GM12878 (cell line): Measurements from ENCODE around the gene KLKB1. TPM values are rescaled to one million over a fixed set of nuclear protein-coding genes. Genes with fewer than 3 reads are reported as not detected.

Experiments
- ATAC-seq: fragments of 200-7000 bp; cut with Tn5 transposase; 3 replicates; pipeline ENCODE4 v1.9.1; 2020; ENCODE audit warnings: mild to moderate bottlenecking, moderate library complexity
- BruUV-seq: library from RNA; stranded (reverse); fragments of 400-500 nt; replicated peaks from 2 replicates; lab custom pipeline; 2021; lab: Mats Ljungman, UMichigan
- CTCF ChIA-PET: fragments of 300-600 bp; sonication (Branson Sonifier 250); formaldehyde crosslinking; extraction: SDS; loops from one replicate; lab custom pipeline; 2021; ENCODE audit warnings: inconsistent platforms; lab: Yijun Ruan, JAX
- POLR2A ChIA-PET: fragments of 350-600 bp; formaldehyde crosslinking; extraction: SDS; loops from one replicate; lab custom pipeline; 2021; ENCODE audit warnings: inconsistent platforms; lab: Charles Lee
- RAD21 ChIA-PET: fragments of 300-600 bp; sonication (Branson Sonifier 250); formaldehyde crosslinking; loops from one replicate; lab custom pipeline; 2023; ENCODE audit warnings: antibody characterized with exemption; ENCODE audit not compliant: unreplicated experiment; lab: Charles Lee
- SMC1A ChIA-PET: fragments of 300-600 bp; sonication (Branson Sonifier 250); formaldehyde crosslinking; loops from one replicate; lab custom pipeline; 2023; ENCODE audit not compliant: unreplicated experiment, uncharacterized antibody; lab: Charles Lee
- DNase-seq: peaks from one replicate; pipeline ENCODE4 v3.0.0-alpha.2; 2011; ENCODE audit warnings: low read depth, low spot score
- FAIRE-seq: peaks from 3 replicates; lab custom pipeline; 2011; peaks lifted over from hg19 to GRCh38; lab: Jason Lieb, UNC
- H2AFZ ChIP-seq: 2 replicates; pipeline ENCODE4 v1.6.0; 2011; ENCODE audit warnings: low read depth, low read length, control low read depth; ENCODE audit not compliant: control insufficient read depth
- H3K27ac ChIP-seq: 2 replicates; pipeline ENCODE4 v1.5.1; 2011; ENCODE audit warnings: control low read depth; ENCODE audit not compliant: control insufficient read depth, insufficient read depth
- H3K27me3 ChIP-seq, 2 experiments: replicated peaks in 1 of 2; 2 replicates each; pipeline versions ENCODE4 v1.6.0 to v1.6.1; 2011; ENCODE audit warnings: low read length in 1 of 2; ENCODE audit not compliant: control insufficient read depth in 2 of 2, insufficient read depth in 2 of 2
- H3K36me3 ChIP-seq, 2 experiments: 2 replicates each; pipeline ENCODE4 v1.5.1; 2011; ENCODE audit warnings: low read length in 1 of 2; ENCODE audit not compliant: control insufficient read depth in 2 of 2, insufficient read depth in 2 of 2
- H3K4me1 ChIP-seq: 2 replicates; pipeline ENCODE4 v1.6.1; 2011; ENCODE audit warnings: mild to moderate bottlenecking, low read length, moderate library complexity, mixed read lengths; ENCODE audit not compliant: control insufficient read depth, insufficient read depth
- H3K4me2 ChIP-seq: 2 replicates; pipeline ENCODE4 v1.6.0; 2011; ENCODE audit warnings: control low read depth; ENCODE audit not compliant: control insufficient read depth, insufficient read depth
- H3K4me3 ChIP-seq: fragments of 200-600 bp; sonication (generic); 2 replicates; pipeline ENCODE4 v1.5.1; 2016
- H3K79me2 ChIP-seq: 2 replicates; pipeline ENCODE4 v1.6.0; 2011; ENCODE audit warnings: low read length; ENCODE audit not compliant: control insufficient read depth, insufficient read depth
- H3K9ac ChIP-seq: 2 replicates; pipeline ENCODE4 v1.8.0; 2011; ENCODE audit warnings: low read length, control low read depth, mixed read lengths; ENCODE audit not compliant: control insufficient read depth, insufficient read depth
- H3K9me3 ChIP-seq: replicated peaks from 3 replicates; pipeline ENCODE4 v1.5.1; 2011; ENCODE audit warnings: mild to moderate bottlenecking, low read length; ENCODE audit not compliant: control insufficient read depth, insufficient read depth
- H4K20me1 ChIP-seq: 2 replicates; pipeline ENCODE4 v1.6.0; 2011; ENCODE audit not compliant: control insufficient read depth, insufficient read depth
- BACH1 ChIP-seq: fragments of 450-650 bp; IDR thresholded peaks from 2 replicates; pipeline ENCODE4 v1.6.1; 2017; ENCODE audit warnings: mild to moderate bottlenecking, borderline replicate concordance
- CHD2 ChIP-seq: IDR thresholded peaks from 2 replicates; pipeline ENCODE4 v1.6.1; 2011; ENCODE audit warnings: low read depth, low read length, improper control_type of control experiment, borderline replicate concordance
- CREM ChIP-seq: IDR thresholded peaks from 2 replicates; pipeline ENCODE4 v1.6.1; 2014; ENCODE audit warnings: antibody characterized with exemption, low read depth
- DPF2 ChIP-seq: fragments of 450-650 bp; IDR thresholded peaks from 2 replicates; pipeline ENCODE4 v1.6.1; 2017; ENCODE audit warnings: mild to moderate bottlenecking
- HDAC6 ChIP-seq: fragments of 200-600 bp; sonication (generic); IDR thresholded peaks from one replicate; pipeline ENCODE4 v1.8.0; 2017; ENCODE audit warnings: antibody characterized with exemption; ENCODE audit not compliant: unreplicated experiment
- LARP7 ChIP-seq: fragments of 450-650 bp; IDR thresholded peaks from 2 replicates; pipeline ENCODE4 v1.6.1; 2017; ENCODE audit warnings: mild to moderate bottlenecking
- STAT1 ChIP-seq: fragments of 450-650 bp; conservative IDR thresholded peaks from 2 replicates; pipeline ENCODE4 v1.6.1; 2014; ENCODE audit warnings: antibody characterized with exemption, mild to moderate bottlenecking
- SUPT20H ChIP-seq: IDR thresholded peaks from 2 replicates; pipeline ENCODE4 v1.6.1; 2011; ENCODE audit warnings: low read depth, mild to moderate bottlenecking, low read length, moderate library complexity, borderline replicate concordance; ENCODE audit not compliant: control insufficient read depth
- ZNF217 ChIP-seq: fragments of 450-650 bp; IDR thresholded peaks from 2 replicates; pipeline ENCODE4 v1.6.1; 2017; ENCODE audit warnings: antibody characterized with exemption, mild to moderate bottlenecking
- ZZZ3 ChIP-seq: IDR thresholded peaks from 2 replicates; pipeline ENCODE4 v1.6.1; 2011; ENCODE audit warnings: low read depth; ENCODE audit not compliant: control insufficient read depth, insufficient read length
- WGBS: methylation state at CpG from one replicate; pipeline ENCODE4 v1.1.6; 2016; ENCODE audit warnings: low lambda C conversion rate; ENCODE audit not compliant: insufficient replicate concordance, insufficient coverage; ENCODE audit errors: missing lambda C conversion rate; 5-methylcytosine and 5-hydroxymethylcytosine counted together
- in situ Hi-C: fragments of 300-500 bp; cut with MboI; formaldehyde crosslinking; loops from 9 replicates; pipeline ENCODE4 v1.14.3; 2018; ENCODE audit warnings: mixed read lengths
- intact Hi-C: fragments of 100-400 bp; cut with micrococcal nuclease; formaldehyde crosslinking; loops from one replicate; pipeline ENCODE4 v1.14.2; 2022; ENCODE audit not compliant: unreplicated experiment
- polyA plus RNA-seq, 11 experiments: library from polyadenylated mRNA; depleted of rRNA in 4 of 11; unstranded in 6 of 11; stranded (reverse) in 5 of 11; fragments of >200 nt; fragmentation: Nextera tagmentation in 4 of 11; fragmentation: Illumina TruSeq in 1 of 11; extraction: Ambion mirVana in 4 of 11; extraction: Trizol in 1 of 11; gene quantifications; 1 replicate in 1 of 11; 2 replicates in 10 of 11; pipeline versions ENCODE4 v1.2.1 to v1.2.3, GENCODE V29; 2011 to 2016; ENCODE audit warnings: inconsistent platforms in 2 of 11, missing spikeins in 2 of 11, low read depth in 1 of 11
- total RNA-seq, 4 experiments: library from RNA; depleted of rRNA in 3 of 4; stranded (reverse); fragments of >200 nt in 3 of 4; fragmentation: Illumina TruSeq in 1 of 4; extraction: Trizol in 1 of 4; gene quantifications; 2 replicates each; pipeline versions ENCODE4 v1.2.1 to v1.2.3, GENCODE V29; 2013 to 2021
- TF ChIP-seq, protein P1 (sequence below): fragments of 450-650 bp; IDR thresholded peaks from 2 replicates; pipeline ENCODE4 v1.6.1; 2017; ENCODE audit warnings: mild to moderate bottlenecking, low read depth, inconsistent platforms; ENCODE audit not compliant: poor library complexity, severe bottlenecking
- TF ChIP-seq, protein P2 (sequence below): fragments of 150-350 bp; IDR thresholded peaks from 2 replicates; pipeline ENCODE4 v1.6.1; 2014; ENCODE audit warnings: mild to moderate bottlenecking, low read depth, low read length

Gene KLKB1
- total and polyA plus RNA-seq, 10 of the 15 experiments (the other 5 are each of a cell fraction or from before 2014, with no cell fraction given): 0.04 TPM; not detected in 9

- POLR2A ChIA-PET: no interaction called here
- ATAC-seq: no peak
- BruUV-seq: no TSS peak
- in situ Hi-C loops: no loop called here
- H3K27me3 ChIP-seq: no peaks in the 10 kb centered on the region
- no peak for TF ChIP-seq ZZZ3
- TF ChIP-seq, protein P1, sequence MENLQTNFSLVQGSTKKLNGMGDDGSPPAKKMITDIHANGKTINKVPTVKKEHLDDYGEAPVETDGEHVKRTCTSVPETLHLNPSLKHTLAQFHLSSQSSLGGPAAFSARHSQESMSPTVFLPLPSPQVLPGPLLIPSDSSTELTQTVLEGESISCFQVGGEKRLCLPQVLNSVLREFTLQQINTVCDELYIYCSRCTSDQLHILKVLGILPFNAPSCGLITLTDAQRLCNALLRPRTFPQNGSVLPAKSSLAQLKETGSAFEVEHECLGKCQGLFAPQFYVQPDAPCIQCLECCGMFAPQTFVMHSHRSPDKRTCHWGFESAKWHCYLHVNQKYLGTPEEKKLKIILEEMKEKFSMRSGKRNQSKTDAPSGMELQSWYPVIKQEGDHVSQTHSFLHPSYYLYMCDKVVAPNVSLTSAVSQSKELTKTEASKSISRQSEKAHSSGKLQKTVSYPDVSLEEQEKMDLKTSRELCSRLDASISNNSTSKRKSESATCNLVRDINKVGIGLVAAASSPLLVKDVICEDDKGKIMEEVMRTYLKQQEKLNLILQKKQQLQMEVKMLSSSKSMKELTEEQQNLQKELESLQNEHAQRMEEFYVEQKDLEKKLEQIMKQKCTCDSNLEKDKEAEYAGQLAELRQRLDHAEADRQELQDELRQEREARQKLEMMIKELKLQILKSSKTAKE: no peak
- no peaks in the 10 kb centered on the region for H3K79me2 ChIP-seq
- no peak overlapping the region for H3K4me3 ChIP-seq
- H3K4me2 ChIP-seq: no peak overlapping the region
- DNase-seq: no peak
- H4K20me1 ChIP-seq: no peaks in the 10 kb centered on the region
- H3K9me3 ChIP-seq: no peaks in the 10 kb centered on the region
- no peak overlapping the region for H3K9ac ChIP-seq
- no peaks in the 10 kb centered on the region for H3K36me3 ChIP-seq
- H2AFZ ChIP-seq: no peak overlapping the region
- CTCF ChIA-PET: no interaction called here
- no peaks in the 10 kb centered on the region for H3K4me1 ChIP-seq
- SMC1A ChIA-PET: interaction anchor here (0.6 kb wide), 1 partner anchor 69 kb away, joined by 3 read pairs; no protein-coding TSS in a partner anchor
- intact Hi-C loops: no loop called here
- no peak overlapping the region for H3K27ac ChIP-seq
- FAIRE-seq: no peak
- RAD21 ChIA-PET: no interaction called here
These were observed 1.5 kb upstream of the KLKB1 start for GRCh38 chr4:186225848-186226247.

GRCh38 chr4:186226521-186227189 lies 652 bp upstream of the KLKB1 start:
- CTCF ChIA-PET: no interaction called here
- no TSS peak for BruUV-seq
- no peak for ATAC-seq
- TF ChIP-seq ZZZ3 (no peak), DPF2 (no peak), STAT1 (no peak), HDAC6 (no peak), LARP7 (no peak), BACH1 (no peak), CHD2 (no peak), CREM (no peak), SUPT20H (no peak), ZNF217 (no peak)
- TF ChIP-seq, protein P2, sequence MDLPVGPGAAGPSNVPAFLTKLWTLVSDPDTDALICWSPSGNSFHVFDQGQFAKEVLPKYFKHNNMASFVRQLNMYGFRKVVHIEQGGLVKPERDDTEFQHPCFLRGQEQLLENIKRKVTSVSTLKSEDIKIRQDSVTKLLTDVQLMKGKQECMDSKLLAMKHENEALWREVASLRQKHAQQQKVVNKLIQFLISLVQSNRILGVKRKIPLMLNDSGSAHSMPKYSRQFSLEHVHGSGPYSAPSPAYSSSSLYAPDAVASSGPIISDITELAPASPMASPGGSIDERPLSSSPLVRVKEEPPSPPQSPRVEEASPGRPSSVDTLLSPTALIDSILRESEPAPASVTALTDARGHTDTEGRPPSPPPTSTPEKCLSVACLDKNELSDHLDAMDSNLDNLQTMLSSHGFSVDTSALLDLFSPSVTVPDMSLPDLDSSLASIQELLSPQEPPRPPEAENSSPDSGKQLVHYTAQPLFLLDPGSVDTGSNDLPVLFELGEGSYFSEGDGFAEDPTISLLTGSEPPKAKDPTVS: no peak
- TF ChIP-seq, protein P1: no peak

More at GRCh38 chr4:186226521-186227189, 652 bp upstream of the KLKB1 start:
- Histone ChIP-seq H3K4me1 (no peaks in the 10 kb centered on the region), H3K27me3 (no peaks in the 10 kb centered on the region), H4K20me1 (no peaks in the 10 kb centered on the region), H2AFZ (no peak overlapping the region), H3K36me3 (no peaks in the 10 kb centered on the region), H3K4me2 (no peak overlapping the region), H3K9me3 (no peaks in the 10 kb centered on the region), H3K79me2 (no peaks in the 10 kb centered on the region), H3K27ac (no peak overlapping the region), H3K9ac (no peak overlapping the region), H3K4me3 (no peak overlapping the region)
- DNase-seq: no peak
- intact Hi-C loops (no loop called here), in situ Hi-C loops (no loop called here)
- ChIA-PET RAD21 (no interaction called here), SMC1A (no interaction called here), POLR2A (no interaction called here)
- WGBS: 56% methylated on average over 3 of the region's 3 CpGs
- no peak for FAIRE-seq
